HL-60 (cell line): ENCODE data around the gene PYM1.
A peak's percentile ranks its signal among the peaks of the same experiment; 100 is the strongest.

Experiments used
- CTCF ChIP-seq: IDR thresholded peaks from one replicate; pipeline ENCODE4 v1.5.1; 2011; ENCODE audit warnings: low read length, control low read depth, inconsistent platforms; ENCODE audit not compliant: insufficient read depth
- REST ChIP-seq: IDR thresholded peaks from 2 replicates; pipeline ENCODE4 v1.6.1; 2012; ENCODE audit warnings: low read depth; ENCODE audit not compliant: insufficient replicate concordance

- TF ChIP-seq CTCF (peak; percentile 19), REST (peak; percentile 19)
These were observed 731 bp downstream of the PYM1 start for GRCh38 chr12:55926738-55927587.
